Muscle of arm (tissue), 12 donors: ENCODE measurements around the gene SLC12A8. TPM values are rescaled to one million over a fixed set of nuclear protein-coding genes. Genes with fewer than 3 reads are reported as not detected.

Source experiments
- polyA plus RNA-seq, 12 donors: library from polyadenylated mRNA; unstranded; fragments of 120-200 nt; gene quantifications; one replicate each; pipeline ENCODE4 v1.2.1, GENCODE V29; 2013; ENCODE audit not compliant: insufficient read length in 12 of 12

SLC12A8 gene
- polyA plus RNA-seq, 12 donors = 0.33 to 2.4 (median 0.74) TPM; not detected in 2

Other genes with a start within 250 kb of the SLC12A8 start
- gene HEG1, start 156.8 kb downstream of the SLC12A8 start, polyA plus RNA-seq = 10 to 100 TPM in 11 of 12 donors, not detected in 1; 25.5 to 46.1 (median 33.2) TPM
- 10 to 100 TPM in 11 of 12 donors, not detected in 1; 22.1 to 31.6 (median 22.9) TPM for gene ZNF148, start 162.6 kb upstream of the SLC12A8 start, polyA plus RNA-seq